Ovary (tissue), 3 donors: ENCODE data around the gene YDJC.

Source experiments
- CTCF ChIP-seq, 3 donors: fragments of 450-650 bp in 2 of 3; fragments of 200-600 bp in 1 of 3; IDR thresholded peaks; one replicate each; pipeline versions ENCODE4 v1.5.1 to v1.8.0; 2016 to 2022; ENCODE audit warnings: antibody characterized with exemption in 3 of 3, mild to moderate bottlenecking in 1 of 3
- EP300 ChIP-seq: sonication (generic); formaldehyde crosslinking; IDR thresholded peaks from one replicate; pipeline ENCODE4 v1.6.1; 2017; ENCODE audit warnings: antibody characterized with exemption
- POLR2A ChIP-seq: fragments of 450-650 bp; IDR thresholded peaks from one replicate; pipeline ENCODE4 v1.6.1; 2017; ENCODE audit warnings: antibody characterized with exemption, mild to moderate bottlenecking, moderate library complexity
- donor health status: DM: no; HTN: no; CAD: no.

- TF ChIP-seq EP300 (no peak), CTCF (IDR thresholded peaks at IDR 0.05) (no peak), POLR2A (no peak)
These were observed 30.5 kb downstream of the YDJC start for GRCh38 chr22:21599053-21599893.
